DND-41 (cell line): Measurements from ENCODE around the gene CALML3.

ENCODE experiments used
- CTCF ChIP-seq: IDR thresholded peaks from 2 replicates; pipeline ENCODE4 v1.5.1; 2012; ENCODE audit warnings: borderline replicate concordance, low read length, moderate library complexity, mild to moderate bottlenecking; ENCODE audit not compliant: poor library complexity, severe bottlenecking; ENCODE audit errors: extremely low read depth
- EZH2 ChIP-seq: IDR thresholded peaks from 3 replicates; pipeline ENCODE4 v1.6.1; 2012; ENCODE audit warnings: borderline replicate concordance, low read depth, mild to moderate bottlenecking, moderate library complexity, low read length, inconsistent platforms; ENCODE audit not compliant: severe bottlenecking

DNA sequence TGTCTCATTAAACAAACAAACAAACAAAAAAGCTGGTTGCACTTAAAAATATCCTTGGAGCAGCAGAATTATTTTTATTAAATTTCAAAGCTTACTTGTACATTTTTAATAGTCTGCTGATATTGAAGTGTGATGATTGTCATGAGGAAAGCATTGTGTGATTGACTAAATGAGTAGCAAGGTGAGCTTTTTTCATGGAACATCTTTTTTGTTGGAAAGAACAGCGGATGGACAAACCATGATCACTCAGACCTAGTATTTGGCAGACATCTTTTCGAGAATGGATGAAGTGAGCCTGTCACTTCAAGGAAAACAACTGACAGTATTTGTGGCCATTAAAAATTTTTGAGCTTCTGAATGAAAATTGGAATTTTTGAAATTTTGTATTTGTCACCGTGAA, 5.7 kb upstream of the CALML3 start:
- TF ChIP-seq CTCF = no peak
- no peak for TF ChIP-seq EZH2
